HCT116 (cell line): ENCODE data around the gene RBPMS2. TPM values are rescaled to one million over a fixed set of nuclear protein-coding genes. Genes with fewer than 3 reads are reported as not detected.

Experiments
- ATAC-seq: fragments of 200-7000 bp; cut with Tn5 transposase; 2 replicates; pipeline ENCODE4 v1.9.1; 2020; ENCODE audit warnings: mild to moderate bottlenecking, moderate library complexity
- BruUV-seq: library from RNA; stranded (reverse); fragments of 400-500 nt; replicated peaks from 2 replicates; lab custom pipeline; 2021; lab: Mats Ljungman, UMichigan
- CTCF ChIA-PET: fragments of 300-600 bp; sonication (Branson Sonifier 250); formaldehyde crosslinking; loops from one replicate; lab custom pipeline; 2021; ENCODE audit warnings: antibody characterized with exemption; lab: Charles Lee
- POLR2A ChIA-PET: fragments of 300-600, 350-600 bp; sonication (Branson Sonifier 250); formaldehyde crosslinking; loops from one replicate; lab custom pipeline; 2021; ENCODE audit warnings: antibody characterized with exemption; lab: Charles Lee
- RAD21 ChIA-PET, 2 experiments: fragments of 300-600 bp; sonication (Branson Sonifier 250); formaldehyde crosslinking; loops; one replicate each; lab custom pipeline; 2023; ENCODE audit warnings: low total read pairs in 2 of 2; ENCODE audit not compliant: uncharacterized antibody in 2 of 2, unreplicated experiment in 2 of 2, low non-redundant PET in 1 of 2; lab: Charles Lee
- DNase-seq: peaks from one replicate; pipeline ENCODE4 v3.0.0-alpha.2; 2010; ENCODE audit warnings: low read depth, low spot score
- H2AFZ ChIP-seq: fragments of 200-600 bp; shearing (Covaris generic), sonication (generic); 2 replicates; pipeline ENCODE4 v1.6.1; 2017; ENCODE audit warnings: low read depth, mixed run types, mixed read lengths, antibody characterized with exemption, low read length; ENCODE audit not compliant: poor library complexity, severe bottlenecking
- H3K27ac ChIP-seq: 2 replicates; pipeline ENCODE4 v1.5.1; 2012; ENCODE audit warnings: low read depth, low read length
- H3K27me3 ChIP-seq: fragments of 200-600 bp; sonication (generic); 2 replicates; pipeline ENCODE4 v1.6.1; 2016; ENCODE audit warnings: mixed run types, low read length, mixed read lengths; ENCODE audit not compliant: insufficient read depth
- H3K36me3 ChIP-seq, 2 experiments: fragments of 200-500 bp in 1 of 2; fragments of 200-600 bp in 1 of 2; sonication (Bioruptor generic) in 1 of 2; sonication (generic) in 1 of 2; 2 replicates each; pipeline versions ENCODE4 v1.5.1 to v1.6.1; 2014 to 2016; ENCODE audit warnings: low read length in 2 of 2, inconsistent platforms in 1 of 2, mixed read lengths in 1 of 2, mixed run types in 1 of 2; ENCODE audit not compliant: insufficient read depth in 2 of 2, control insufficient read depth in 1 of 2
- H3K4me1 ChIP-seq, 2 experiments: fragments of 200-600 bp in 1 of 2; sonication (generic) in 1 of 2; 2 replicates each; pipeline versions ENCODE4 v1.5.1 to v1.6.1; 2012 to 2017; ENCODE audit warnings: low read length in 2 of 2, inconsistent platforms in 1 of 2, mild to moderate bottlenecking in 1 of 2, mixed read lengths in 1 of 2, mixed run types in 1 of 2, moderate library complexity in 1 of 2; ENCODE audit not compliant: insufficient read depth in 2 of 2, control insufficient read depth in 1 of 2
- H3K4me2 ChIP-seq: fragments of 200-600 bp; sonication (generic); 2 replicates; pipeline ENCODE4 v1.6.1; 2017; ENCODE audit warnings: mixed run types, low read length, mixed read lengths
- H3K4me3 ChIP-seq, 2 experiments: fragments of 200-600 bp in 1 of 2; sonication (generic) in 1 of 2; replicated peaks in 1 of 2; 2 replicates each; pipeline ENCODE4 v1.5.1; 2011 to 2016; ENCODE audit warnings: low read length in 2 of 2, control low read depth in 1 of 2, low read depth in 1 of 2, mild to moderate bottlenecking in 1 of 2, mixed read lengths in 1 of 2, mixed run types in 1 of 2
- H3K79me2 ChIP-seq: fragments of 200-600 bp; sonication (generic); 2 replicates; pipeline ENCODE4 v1.6.1; 2017; ENCODE audit warnings: mild to moderate bottlenecking, mixed run types, low read length, moderate library complexity, mixed read lengths; ENCODE audit not compliant: insufficient read depth
- H3K9ac ChIP-seq: fragments of 200-600 bp; sonication (generic); 2 replicates; pipeline ENCODE4 v1.6.1; 2016; ENCODE audit warnings: low read length, mixed read lengths
- H3K9me2 ChIP-seq: fragments of 200-600 bp; sonication (generic), shearing (Covaris generic); 2 replicates; pipeline ENCODE4 v1.6.1; 2017; ENCODE audit warnings: mixed run types, mild to moderate bottlenecking, moderate library complexity; ENCODE audit not compliant: insufficient read depth
- H3K9me3 ChIP-seq, 2 experiments: fragments of 200-500 bp in 1 of 2; fragments of 200-600 bp in 1 of 2; sonication (Bioruptor generic) in 1 of 2; sonication (generic) in 1 of 2; 2 replicates each; pipeline ENCODE4 v1.6.1; 2014 to 2017; ENCODE audit warnings: low read length in 2 of 2, mixed read lengths in 2 of 2, inconsistent platforms in 1 of 2, low read depth in 1 of 2, mild to moderate bottlenecking in 1 of 2, mixed run types in 1 of 2, moderate library complexity in 1 of 2; ENCODE audit not compliant: control insufficient read depth in 1 of 2, insufficient read depth in 1 of 2
- H4K20me1 ChIP-seq: fragments of 200-600 bp; sonication (generic), shearing (Covaris generic); 2 replicates; pipeline ENCODE4 v1.6.1; 2017; ENCODE audit warnings: mixed run types, mild to moderate bottlenecking, moderate library complexity; ENCODE audit not compliant: insufficient read depth
- CBX3 ChIP-seq: IDR thresholded peaks from 2 replicates; pipeline ENCODE4 v1.6.1; 2012; ENCODE audit warnings: low read depth
- CEBPB ChIP-seq: IDR thresholded peaks from 2 replicates; pipeline ENCODE4 v1.6.1; 2012; ENCODE audit warnings: low read depth
- EGR1 ChIP-seq: IDR thresholded peaks from 2 replicates; pipeline ENCODE4 v1.6.1; 2012; ENCODE audit warnings: low read depth
- ELF1 ChIP-seq: IDR thresholded peaks from 2 replicates; pipeline ENCODE4 v1.6.1; 2012; ENCODE audit warnings: low read depth, borderline replicate concordance
- EZH2phosphoT487 ChIP-seq: fragments of 200-600 bp; IDR thresholded peaks from 2 replicates; pipeline ENCODE4 v1.6.1; 2018; ENCODE audit warnings: antibody characterized with exemption, borderline replicate concordance
- JUND ChIP-seq: IDR thresholded peaks from 2 replicates; pipeline ENCODE4 v1.6.1; 2012
- POLR2A ChIP-seq: IDR thresholded peaks from 2 replicates; pipeline ENCODE4 v1.7.0; 2011; ENCODE audit warnings: borderline replicate concordance; ENCODE audit not compliant: insufficient read depth, insufficient read length; ENCODE audit errors: extremely low read depth
- RAD21 ChIP-seq: IDR thresholded peaks from 2 replicates; pipeline ENCODE4 v1.6.1; 2012; ENCODE audit warnings: low read depth, mild to moderate bottlenecking
- SRF ChIP-seq: IDR thresholded peaks from 2 replicates; pipeline ENCODE4 v1.6.1; 2012; ENCODE audit warnings: low read depth
- TCF7L2 ChIP-seq: IDR thresholded peaks from 2 replicates; pipeline ENCODE4 v1.7.0; 2011; ENCODE audit warnings: borderline replicate concordance, inconsistent platforms; ENCODE audit not compliant: insufficient read depth, insufficient read length; ENCODE audit errors: extremely low read depth
- YY1 ChIP-seq: IDR thresholded peaks from 2 replicates; pipeline ENCODE4 v1.6.1; 2011; ENCODE audit warnings: low read length, low read depth, moderate library complexity, mild to moderate bottlenecking; ENCODE audit not compliant: insufficient replicate concordance; ENCODE audit errors: extremely low read depth
- ZFX ChIP-seq: fragments of 450-650 bp; IDR thresholded peaks from 2 replicates; pipeline ENCODE4 v1.6.1; 2017
- ZNF274 ChIP-seq: fragments of 200-500 bp; sonication (Bioruptor generic); IDR thresholded peaks from 2 replicates; pipeline ENCODE4 v1.6.1; 2014; ENCODE audit warnings: mild to moderate bottlenecking, low read depth, low read length, inconsistent platforms
- intact Hi-C: fragments of 100-400 bp; cut with micrococcal nuclease; formaldehyde crosslinking; loops from 2 replicates; pipeline ENCODE4 v1.10.0; 2022
- total RNA-seq: library from RNA; stranded (reverse); gene quantifications from one replicate; pipeline ENCODE4 v1.2.1, GENCODE V29; 2021; ENCODE audit not compliant: unreplicated experiment
- TF ChIP-seq, protein P1 (sequence below): IDR thresholded peaks from 2 replicates; pipeline ENCODE4 v1.6.1; 2012; ENCODE audit warnings: low read depth
- TF ChIP-seq, protein P2 (sequence below): IDR thresholded peaks from 2 replicates; pipeline ENCODE4 v1.6.1; 2012
- TF ChIP-seq, protein P3 (sequence below): IDR thresholded peaks from 2 replicates; pipeline ENCODE4 v1.6.1; 2011; ENCODE audit warnings: mild to moderate bottlenecking, low read length, moderate library complexity; ENCODE audit not compliant: insufficient replicate concordance; ENCODE audit errors: extremely low read depth

Gene RBPMS2
- total RNA-seq, 1 experiment from 2014 or later: 11.6 TPM

DNA sequence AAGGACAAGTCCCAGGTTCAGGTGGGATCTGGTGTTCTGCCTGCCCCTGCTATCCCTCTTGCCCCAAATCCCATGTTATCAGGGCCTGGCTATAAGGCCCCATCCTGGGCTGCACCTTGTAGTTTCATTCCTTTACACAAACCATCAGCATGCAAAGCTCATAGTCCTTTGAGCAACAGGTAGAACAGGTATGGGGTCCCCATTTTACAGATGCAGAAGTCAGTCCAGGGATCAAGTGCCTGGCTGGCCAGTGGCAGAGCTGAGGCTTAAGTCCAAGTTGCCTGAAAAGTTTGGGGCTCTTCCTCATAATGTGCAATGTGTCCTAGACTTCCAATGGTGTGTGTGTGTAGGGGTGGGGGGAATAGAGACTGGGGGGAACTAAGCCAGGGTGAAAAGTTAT, 11.9 kb downstream of the RBPMS2 start:
- RAD21 ChIA-PET: no interaction called here
- no peak overlapping the region for H3K27ac ChIP-seq
- CTCF ChIA-PET: no interaction called here
- H3K79me2 ChIP-seq: no peaks in the 10 kb centered on the region
- no TSS peak for BruUV-seq
- no peak for DNase-seq
- TF ChIP-seq, protein P1, sequence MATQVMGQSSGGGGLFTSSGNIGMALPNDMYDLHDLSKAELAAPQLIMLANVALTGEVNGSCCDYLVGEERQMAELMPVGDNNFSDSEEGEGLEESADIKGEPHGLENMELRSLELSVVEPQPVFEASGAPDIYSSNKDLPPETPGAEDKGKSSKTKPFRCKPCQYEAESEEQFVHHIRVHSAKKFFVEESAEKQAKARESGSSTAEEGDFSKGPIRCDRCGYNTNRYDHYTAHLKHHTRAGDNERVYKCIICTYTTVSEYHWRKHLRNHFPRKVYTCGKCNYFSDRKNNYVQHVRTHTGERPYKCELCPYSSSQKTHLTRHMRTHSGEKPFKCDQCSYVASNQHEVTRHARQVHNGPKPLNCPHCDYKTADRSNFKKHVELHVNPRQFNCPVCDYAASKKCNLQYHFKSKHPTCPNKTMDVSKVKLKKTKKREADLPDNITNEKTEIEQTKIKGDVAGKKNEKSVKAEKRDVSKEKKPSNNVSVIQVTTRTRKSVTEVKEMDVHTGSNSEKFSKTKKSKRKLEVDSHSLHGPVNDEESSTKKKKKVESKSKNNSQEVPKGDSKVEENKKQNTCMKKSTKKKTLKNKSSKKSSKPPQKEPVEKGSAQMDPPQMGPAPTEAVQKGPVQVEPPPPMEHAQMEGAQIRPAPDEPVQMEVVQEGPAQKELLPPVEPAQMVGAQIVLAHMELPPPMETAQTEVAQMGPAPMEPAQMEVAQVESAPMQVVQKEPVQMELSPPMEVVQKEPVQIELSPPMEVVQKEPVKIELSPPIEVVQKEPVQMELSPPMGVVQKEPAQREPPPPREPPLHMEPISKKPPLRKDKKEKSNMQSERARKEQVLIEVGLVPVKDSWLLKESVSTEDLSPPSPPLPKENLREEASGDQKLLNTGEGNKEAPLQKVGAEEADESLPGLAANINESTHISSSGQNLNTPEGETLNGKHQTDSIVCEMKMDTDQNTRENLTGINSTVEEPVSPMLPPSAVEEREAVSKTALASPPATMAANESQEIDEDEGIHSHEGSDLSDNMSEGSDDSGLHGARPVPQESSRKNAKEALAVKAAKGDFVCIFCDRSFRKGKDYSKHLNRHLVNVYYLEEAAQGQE: no peak
- TF ChIP-seq, protein P2, sequence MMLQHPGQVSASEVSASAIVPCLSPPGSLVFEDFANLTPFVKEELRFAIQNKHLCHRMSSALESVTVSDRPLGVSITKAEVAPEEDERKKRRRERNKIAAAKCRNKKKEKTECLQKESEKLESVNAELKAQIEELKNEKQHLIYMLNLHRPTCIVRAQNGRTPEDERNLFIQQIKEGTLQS: no peak
- TF ChIP-seq EZH2phosphoT487: no peak
- TF ChIP-seq ZNF274: no peak
- no peak for TF ChIP-seq EGR1
- no peak for TF ChIP-seq SRF
- no peak for TF ChIP-seq POLR2A
- TF ChIP-seq CEBPB: no peak
- no peak for TF ChIP-seq CBX3
- TF ChIP-seq ELF1: no peak
- TF ChIP-seq, protein P3, sequence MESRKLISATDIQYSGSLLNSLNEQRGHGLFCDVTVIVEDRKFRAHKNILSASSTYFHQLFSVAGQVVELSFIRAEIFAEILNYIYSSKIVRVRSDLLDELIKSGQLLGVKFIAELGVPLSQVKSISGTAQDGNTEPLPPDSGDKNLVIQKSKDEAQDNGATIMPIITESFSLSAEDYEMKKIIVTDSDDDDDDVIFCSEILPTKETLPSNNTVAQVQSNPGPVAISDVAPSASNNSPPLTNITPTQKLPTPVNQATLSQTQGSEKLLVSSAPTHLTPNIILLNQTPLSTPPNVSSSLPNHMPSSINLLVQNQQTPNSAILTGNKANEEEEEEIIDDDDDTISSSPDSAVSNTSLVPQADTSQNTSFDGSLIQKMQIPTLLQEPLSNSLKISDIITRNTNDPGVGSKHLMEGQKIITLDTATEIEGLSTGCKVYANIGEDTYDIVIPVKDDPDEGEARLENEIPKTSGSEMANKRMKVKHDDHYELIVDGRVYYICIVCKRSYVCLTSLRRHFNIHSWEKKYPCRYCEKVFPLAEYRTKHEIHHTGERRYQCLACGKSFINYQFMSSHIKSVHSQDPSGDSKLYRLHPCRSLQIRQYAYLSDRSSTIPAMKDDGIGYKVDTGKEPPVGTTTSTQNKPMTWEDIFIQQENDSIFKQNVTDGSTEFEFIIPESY: no peak
- TF ChIP-seq TCF7L2: no peak
- TF ChIP-seq YY1: no peak
- TF ChIP-seq JUND: no peak
- no peak for TF ChIP-seq ZFX
- TF ChIP-seq RAD21: no peak
- ATAC-seq: no peak
- no peak overlapping the region for H3K9ac ChIP-seq
- no peaks in the 10 kb centered on the region for H3K27me3 ChIP-seq
- peaks cover 5 to 15% of the 10 kb centered on the region in 2 experiments; a peak in 3 of 4 replicates for H3K4me1 ChIP-seq
- no peaks in the 10 kb centered on the region for H4K20me1 ChIP-seq
- H2AFZ ChIP-seq: no peak overlapping the region
- no peak overlapping the region for H3K4me3 ChIP-seq
- H3K9me3 ChIP-seq: no peaks in the 10 kb centered on the region
- H3K4me2 ChIP-seq: no peak overlapping the region
- no peaks in the 10 kb centered on the region for H3K36me3 ChIP-seq
- H3K9me2 ChIP-seq: no peaks in the 10 kb centered on the region
- POLR2A ChIA-PET: no interaction called here
- intact Hi-C loops: no loop called here
